DND-41 (cell line): ENCODE data around the gene PLA2G12B.

ENCODE experiments used
- ATAC-seq: fragments of 200-7000 bp; cut with Tn5 transposase; 3 replicates; pipeline ENCODE4 v1.9.1; 2021; ENCODE audit warnings: low read depth; ENCODE audit not compliant: insufficient read depth
- DNase-seq: peaks from one replicate; pipeline ENCODE4 v3.0.0-alpha.2; 2020
- H2AFZ ChIP-seq: 2 replicates; pipeline ENCODE4 v1.6.0; 2012; ENCODE audit warnings: low read depth, low read length
- H3K27ac ChIP-seq: 2 replicates; pipeline ENCODE4 v1.5.1; 2012; ENCODE audit warnings: low read length, inconsistent platforms
- H3K27me3 ChIP-seq: fragments of 200-600 bp; sonication (generic); 2 replicates; pipeline ENCODE4 v1.6.0; 2012; ENCODE audit warnings: low read length, mild to moderate bottlenecking, inconsistent platforms; ENCODE audit not compliant: insufficient read depth, poor library complexity
- H3K36me3 ChIP-seq: 2 replicates; pipeline ENCODE4 v1.5.1; 2012; ENCODE audit warnings: low read length, inconsistent platforms; ENCODE audit not compliant: insufficient read depth
- H3K4me1 ChIP-seq: 2 replicates; pipeline ENCODE4 v1.5.1; 2012; ENCODE audit warnings: mild to moderate bottlenecking, low read length; ENCODE audit not compliant: insufficient read depth
- H3K4me2 ChIP-seq: 2 replicates; pipeline ENCODE4 v1.6.0; 2012; ENCODE audit warnings: mild to moderate bottlenecking, moderate library complexity, low read length, inconsistent platforms; ENCODE audit not compliant: insufficient read depth
- H3K4me3 ChIP-seq, 2 experiments: fragments of 200-600 bp in 1 of 2; shearing (Covaris generic) in 1 of 2; 2 replicates each; pipeline ENCODE4 v1.5.1; 2012 to 2016; ENCODE audit warnings: inconsistent platforms in 2 of 2, low read length in 2 of 2, mild to moderate bottlenecking in 2 of 2, low read depth in 1 of 2, moderate library complexity in 1 of 2
- H3K79me2 ChIP-seq: 2 replicates; pipeline ENCODE4 v1.6.0; 2012; ENCODE audit warnings: low read length, inconsistent platforms; ENCODE audit not compliant: insufficient read depth
- H3K9ac ChIP-seq: 2 replicates; pipeline ENCODE4 v1.6.0; 2012; ENCODE audit warnings: low read depth, mild to moderate bottlenecking, inconsistent platforms, low read length, moderate library complexity
- H3K9me3 ChIP-seq: 2 replicates; pipeline ENCODE4 v1.5.1; 2012; ENCODE audit warnings: low read length, moderate library complexity, mild to moderate bottlenecking, inconsistent platforms; ENCODE audit not compliant: insufficient read depth, severe bottlenecking
- H4K20me1 ChIP-seq: 2 replicates; pipeline ENCODE4 v1.6.0; 2012; ENCODE audit warnings: low read length; ENCODE audit not compliant: insufficient read depth
- EZH2 ChIP-seq: IDR thresholded peaks from 3 replicates; pipeline ENCODE4 v1.6.1; 2012; ENCODE audit warnings: borderline replicate concordance, low read depth, mild to moderate bottlenecking, moderate library complexity, low read length, inconsistent platforms; ENCODE audit not compliant: severe bottlenecking
- TF ChIP-seq, protein P1 (sequence below): IDR thresholded peaks from 2 replicates; pipeline ENCODE4 v1.5.1; 2012; ENCODE audit warnings: borderline replicate concordance, low read length, moderate library complexity, mild to moderate bottlenecking; ENCODE audit not compliant: poor library complexity, severe bottlenecking; ENCODE audit errors: extremely low read depth

The PLA2G12B gene

GRCh38 chr10:72889391-72889831, 65.2 kb downstream of the PLA2G12B start:
- H4K20me1 ChIP-seq, result no peaks in the 10 kb centered on the region
- H3K4me3 ChIP-seq, result no peak overlapping the region
- peaks cover 24% of the 10 kb centered on the region; the same call in 1 of the 2 replicates for H3K36me3 ChIP-seq
- no peaks in the 10 kb centered on the region for H3K27me3 ChIP-seq
- H3K79me2 ChIP-seq, result no peaks in the 10 kb centered on the region
- DNase-seq, result no peak
- no peak for ATAC-seq
- H3K9me3 ChIP-seq, result no peaks in the 10 kb centered on the region
- no peak overlapping the region for H2AFZ ChIP-seq
- H3K27ac ChIP-seq, result no peak overlapping the region
- H3K4me1 ChIP-seq, result no peaks in the 10 kb centered on the region
- H3K4me2 ChIP-seq, result no peak overlapping the region
- H3K9ac ChIP-seq, result no peak overlapping the region
- TF ChIP-seq EZH2, result no peak
- TF ChIP-seq, protein P1, sequence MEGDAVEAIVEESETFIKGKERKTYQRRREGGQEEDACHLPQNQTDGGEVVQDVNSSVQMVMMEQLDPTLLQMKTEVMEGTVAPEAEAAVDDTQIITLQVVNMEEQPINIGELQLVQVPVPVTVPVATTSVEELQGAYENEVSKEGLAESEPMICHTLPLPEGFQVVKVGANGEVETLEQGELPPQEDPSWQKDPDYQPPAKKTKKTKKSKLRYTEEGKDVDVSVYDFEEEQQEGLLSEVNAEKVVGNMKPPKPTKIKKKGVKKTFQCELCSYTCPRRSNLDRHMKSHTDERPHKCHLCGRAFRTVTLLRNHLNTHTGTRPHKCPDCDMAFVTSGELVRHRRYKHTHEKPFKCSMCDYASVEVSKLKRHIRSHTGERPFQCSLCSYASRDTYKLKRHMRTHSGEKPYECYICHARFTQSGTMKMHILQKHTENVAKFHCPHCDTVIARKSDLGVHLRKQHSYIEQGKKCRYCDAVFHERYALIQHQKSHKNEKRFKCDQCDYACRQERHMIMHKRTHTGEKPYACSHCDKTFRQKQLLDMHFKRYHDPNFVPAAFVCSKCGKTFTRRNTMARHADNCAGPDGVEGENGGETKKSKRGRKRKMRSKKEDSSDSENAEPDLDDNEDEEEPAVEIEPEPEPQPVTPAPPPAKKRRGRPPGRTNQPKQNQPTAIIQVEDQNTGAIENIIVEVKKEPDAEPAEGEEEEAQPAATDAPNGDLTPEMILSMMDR, result no peak

- Histone ChIP-seq H2AFZ (no peak overlapping the region), H3K4me3 (no peak overlapping the region), H4K20me1 (no peaks in the 10 kb centered on the region), H3K4me1 (no peaks in the 10 kb centered on the region), H3K79me2 (no peaks in the 10 kb centered on the region), H3K27ac (no peak overlapping the region), H3K9me3 (no peaks in the 10 kb centered on the region), H3K4me2 (no peak overlapping the region), H3K36me3 (peaks cover 24% of the 10 kb centered on the region; the same call in 1 of the 2 replicates), H3K27me3 (no peaks in the 10 kb centered on the region), H3K9ac (no peak overlapping the region)
- no peak for TF ChIP-seq EZH2
- TF ChIP-seq, protein P1, result no peak
- DNase-seq, result no peak
- ATAC-seq, result no peak
Observed at GRCh38 chr10:72888151-72888638, 66.4 kb downstream of the PLA2G12B start.

DNA sequence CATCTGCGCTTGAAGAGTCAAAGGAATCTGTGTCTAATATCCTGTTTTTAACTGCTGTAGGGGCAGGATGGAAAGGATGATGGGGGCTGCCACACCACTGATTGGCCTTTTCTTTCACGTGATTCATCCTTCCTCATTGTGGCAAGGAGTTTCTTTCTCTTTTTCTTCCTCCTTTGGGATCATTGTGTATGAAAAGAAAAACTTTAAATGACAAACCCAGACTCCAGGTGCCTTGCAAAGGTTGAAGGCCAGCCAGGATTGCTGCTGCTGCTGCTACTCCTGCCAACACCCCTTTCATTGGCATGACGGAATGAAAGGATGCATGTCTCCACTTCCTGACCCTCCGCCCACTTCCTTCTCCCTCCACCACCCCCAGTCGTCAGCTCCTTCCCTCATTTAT, 67.6 kb downstream of the PLA2G12B start:
- H3K36me3 ChIP-seq, result peaks cover 24% of the 10 kb centered on the region; the same call in 1 of the 2 replicates
- no peaks in the 10 kb centered on the region for H3K4me1 ChIP-seq
- TF ChIP-seq EZH2, result no peak
- TF ChIP-seq, protein P1, result no peak
- H3K27me3 ChIP-seq, result no peaks in the 10 kb centered on the region
- no peak for ATAC-seq
- no peaks in the 10 kb centered on the region for H3K79me2 ChIP-seq
- no peaks in the 10 kb centered on the region for H4K20me1 ChIP-seq
- DNase-seq, result no peak
- no peak overlapping the region for H3K4me2 ChIP-seq
- no peak overlapping the region for H3K9ac ChIP-seq
- no peak overlapping the region for H3K27ac ChIP-seq
- H3K4me3 ChIP-seq, result no peak overlapping the region
- H3K9me3 ChIP-seq, result no peaks in the 10 kb centered on the region
- no peak overlapping the region for H2AFZ ChIP-seq

- Histone ChIP-seq H4K20me1 (no peaks in the 10 kb centered on the region), H3K36me3 (peaks cover 24% of the 10 kb centered on the region; the same call in 1 of the 2 replicates), H3K79me2 (no peaks in the 10 kb centered on the region), H3K4me1 (no peaks in the 10 kb centered on the region), H3K4me2 (no peak overlapping the region), H3K27ac (no peak overlapping the region), H2AFZ (no peak overlapping the region), H3K27me3 (no peaks in the 10 kb centered on the region), H3K9me3 (no peaks in the 10 kb centered on the region), H3K9ac (no peak overlapping the region), H3K4me3 (no peak overlapping the region)
- no peak for TF ChIP-seq EZH2
- TF ChIP-seq, protein P1, result no peak
- DNase-seq (no peak), ATAC-seq (no peak)
Observed at GRCh38 chr10:72886621-72887020, 68.0 kb downstream of the PLA2G12B start.
